ENCODE measurements around the gene PIP. TPM values are rescaled to one million over a fixed set of nuclear protein-coding genes. Genes with fewer than 3 reads are reported as not detected.
A peak's percentile ranks its signal among the peaks of the same experiment; 100 is the strongest.
"Not testable (repeated sequence)": the region's sequence is repeated elsewhere in the genome, so short reads cannot be mapped to it uniquely, and the experiment has no call there.

The PIP gene
- total and polyA plus RNA-seq, 7 donors = not detected

DNA sequence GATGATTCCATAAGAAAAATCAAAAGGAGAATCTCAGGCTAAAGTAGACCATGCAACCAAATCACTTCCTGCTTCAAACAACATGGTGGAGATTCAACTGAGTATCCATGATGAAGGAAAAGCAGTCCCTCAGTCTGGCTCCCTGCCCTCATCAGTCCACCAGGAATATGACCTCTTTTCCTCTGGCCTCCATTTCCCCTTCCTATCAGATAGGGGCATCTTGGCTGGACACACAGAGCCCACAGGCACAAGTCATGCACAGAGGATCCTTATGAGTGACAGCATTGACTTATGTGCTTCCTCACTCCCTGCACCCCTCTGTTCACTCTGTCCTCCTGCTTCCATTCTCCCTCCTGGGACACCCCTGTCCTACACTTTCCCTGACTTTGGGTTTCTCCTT is 16.8 kb downstream of the PIP start:
- no peak for DNase-seq
- TF ChIP-seq POLR2A (IDR thresholded peaks at IDR 0.05) = no peak
- TF ChIP-seq POLR2AphosphoS5 (IDR thresholded peaks at IDR 0.05) = no peak
- TF ChIP-seq, protein P1, sequence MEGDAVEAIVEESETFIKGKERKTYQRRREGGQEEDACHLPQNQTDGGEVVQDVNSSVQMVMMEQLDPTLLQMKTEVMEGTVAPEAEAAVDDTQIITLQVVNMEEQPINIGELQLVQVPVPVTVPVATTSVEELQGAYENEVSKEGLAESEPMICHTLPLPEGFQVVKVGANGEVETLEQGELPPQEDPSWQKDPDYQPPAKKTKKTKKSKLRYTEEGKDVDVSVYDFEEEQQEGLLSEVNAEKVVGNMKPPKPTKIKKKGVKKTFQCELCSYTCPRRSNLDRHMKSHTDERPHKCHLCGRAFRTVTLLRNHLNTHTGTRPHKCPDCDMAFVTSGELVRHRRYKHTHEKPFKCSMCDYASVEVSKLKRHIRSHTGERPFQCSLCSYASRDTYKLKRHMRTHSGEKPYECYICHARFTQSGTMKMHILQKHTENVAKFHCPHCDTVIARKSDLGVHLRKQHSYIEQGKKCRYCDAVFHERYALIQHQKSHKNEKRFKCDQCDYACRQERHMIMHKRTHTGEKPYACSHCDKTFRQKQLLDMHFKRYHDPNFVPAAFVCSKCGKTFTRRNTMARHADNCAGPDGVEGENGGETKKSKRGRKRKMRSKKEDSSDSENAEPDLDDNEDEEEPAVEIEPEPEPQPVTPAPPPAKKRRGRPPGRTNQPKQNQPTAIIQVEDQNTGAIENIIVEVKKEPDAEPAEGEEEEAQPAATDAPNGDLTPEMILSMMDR (IDR thresholded peaks at IDR 0.05) = no peak
- no peak for TF ChIP-seq EP300 (IDR thresholded peaks at IDR 0.05)
- no peaks in the 10 kb centered on the region for H3K27me3 ChIP-seq
- H3K4me1 ChIP-seq = no peaks in the 10 kb centered on the region
- H3K27ac ChIP-seq = no peak overlapping the region
- no peaks in the 10 kb centered on the region for H3K9me3 ChIP-seq
- intact Hi-C loops (cut with DNase I) = no loop called here
- H3K36me3 ChIP-seq = no peaks in the 10 kb centered on the region
- no peak overlapping the region for H3K4me3 ChIP-seq

DNA sequence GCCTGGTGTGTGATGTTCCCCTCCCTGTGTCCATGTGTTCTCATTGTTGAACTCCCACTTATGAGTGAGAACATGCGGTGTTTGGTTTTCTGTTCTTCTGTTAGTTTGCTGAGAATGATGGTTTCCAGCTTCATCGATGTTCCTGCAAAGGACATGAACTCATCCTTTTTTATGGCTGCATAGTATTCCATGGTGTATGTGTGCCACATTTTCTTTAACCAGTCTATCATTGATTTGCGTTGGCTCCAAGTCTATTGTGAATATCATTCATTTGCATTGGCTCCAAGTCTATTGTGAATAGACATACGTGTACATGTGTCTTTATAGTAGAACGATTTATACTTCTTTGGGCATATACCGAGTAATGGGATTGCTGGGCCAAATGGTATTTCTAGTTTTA is 18.8 kb downstream of the PIP start:
- DNase-seq; H3K36me3 ChIP-seq; intact Hi-C loops (cut with DNase I); H3K4me1 ChIP-seq; H3K27me3 ChIP-seq; H3K9me3 ChIP-seq; H3K4me3 ChIP-seq; H3K27ac ChIP-seq: not testable (repeated sequence)
- 95 to 96% methylated on average over 6 of the region's 6 CpGs for WGBS, 2 donors

DNA sequence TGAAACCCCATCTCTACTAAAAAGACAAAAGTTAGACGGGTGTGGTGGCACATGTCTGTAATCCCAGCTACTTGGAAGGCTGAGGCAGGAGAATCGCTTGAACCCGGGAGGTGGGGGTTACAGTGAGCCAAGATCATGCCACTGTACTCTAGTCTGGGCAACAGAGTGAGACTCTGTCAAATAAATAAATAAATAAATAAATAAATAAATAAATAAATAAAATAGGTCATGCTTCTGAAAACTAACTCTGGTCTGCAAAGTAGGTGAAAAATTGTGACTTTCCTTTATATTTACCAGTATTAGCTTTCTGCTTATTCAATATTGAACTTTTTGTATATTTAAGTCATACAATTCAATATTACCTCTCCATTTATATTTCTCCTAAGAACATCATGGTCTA is 26.7 kb downstream of the PIP start:
- H3K4me1 ChIP-seq; H3K9me3 ChIP-seq; H3K36me3 ChIP-seq; H3K27ac ChIP-seq; H3K27me3 ChIP-seq; H3K4me3 ChIP-seq; DNase-seq; intact Hi-C loops (cut with DNase I): not testable (repeated sequence)
- 94% methylated on average over 3 of the region's 3 CpGs for WGBS, 2 donors

DNA sequence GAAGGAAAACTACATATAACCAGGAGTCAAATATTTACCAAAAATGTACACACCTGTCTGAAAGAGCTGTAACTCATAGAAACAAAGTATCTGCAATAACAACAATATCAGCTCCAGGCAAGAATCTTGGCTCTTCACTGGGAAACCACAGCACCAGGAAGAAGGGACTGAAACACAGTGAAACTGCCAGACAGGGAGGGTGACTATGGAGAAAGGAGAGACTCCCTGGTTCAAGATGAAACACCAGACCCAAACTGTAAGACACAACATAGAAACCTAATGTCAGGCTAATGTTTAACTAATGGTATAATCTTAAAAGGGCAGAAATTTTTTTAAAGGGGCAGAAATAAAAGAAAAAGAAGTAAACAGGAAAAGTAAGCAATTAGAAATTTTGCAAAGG is 39.8 kb downstream of the PIP start:
- no peaks in the 10 kb centered on the region for H3K27me3 ChIP-seq
- H3K4me1 ChIP-seq = peaks cover 0 to 15% (median 10%) of the 10 kb centered on the region in 4 donors
- H3K36me3 ChIP-seq = no peaks in the 10 kb centered on the region
- DNase-seq = no peak
- intact Hi-C loops (cut with DNase I) = no loop called here
- H3K9me3 ChIP-seq = no peaks in the 10 kb centered on the region
- H3K27ac ChIP-seq = no peak overlapping the region
- no peak overlapping the region for H3K4me3 ChIP-seq
- TF ChIP-seq POLR2AphosphoS5 (IDR thresholded peaks at IDR 0.05) (no peak), POLR2A (IDR thresholded peaks at IDR 0.05) (no peak), EP300 (IDR thresholded peaks at IDR 0.05) (no peak)
- TF ChIP-seq, protein P1 (IDR thresholded peaks at IDR 0.05) = no peak

DNA sequence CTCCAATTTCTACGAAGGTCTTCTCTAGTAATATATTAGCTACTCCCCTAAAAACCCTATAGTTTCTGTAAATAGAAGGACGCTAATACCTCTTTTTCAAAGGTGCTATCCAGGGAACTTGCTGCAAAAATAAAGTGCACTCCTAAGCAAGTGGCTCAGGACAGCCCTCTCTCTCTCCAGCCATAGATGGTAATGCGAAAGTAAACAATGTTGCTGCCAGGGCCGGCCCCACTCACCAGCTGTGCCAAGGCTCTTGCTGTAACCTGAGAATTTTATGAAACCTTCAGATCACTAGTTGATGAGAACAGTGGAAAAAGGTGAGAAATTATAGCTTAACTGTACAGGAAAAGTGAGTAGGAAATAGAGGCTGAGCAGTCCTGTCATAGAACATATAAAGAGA is 40.5 kb downstream of the PIP start:
- peak; percentile 67 for DNase-seq
- Histone ChIP-seq H3K27me3 (no peaks in the 10 kb centered on the region), H3K36me3 (no peaks in the 10 kb centered on the region), H3K9me3 (no peaks in the 10 kb centered on the region), H3K4me3 (peak overlapping the region in 2 of 4 donors; percentile 8 to 9), H3K27ac (no peak overlapping the region), H3K4me1 (peaks cover 0 to 15% (median 10%) of the 10 kb centered on the region in 4 donors)
- TF ChIP-seq, protein P1 (IDR thresholded peaks at IDR 0.05) = no peak
- no peak for TF ChIP-seq POLR2AphosphoS5 (IDR thresholded peaks at IDR 0.05)
- TF ChIP-seq EP300 (IDR thresholded peaks at IDR 0.05) = no peak
- TF ChIP-seq POLR2A (IDR thresholded peaks at IDR 0.05) = no peak
- 15 to 54% methylated on average over 4 of the region's 4 CpGs for WGBS, 2 donors
- intact Hi-C loops (cut with DNase I) = no loop called here

DNA sequence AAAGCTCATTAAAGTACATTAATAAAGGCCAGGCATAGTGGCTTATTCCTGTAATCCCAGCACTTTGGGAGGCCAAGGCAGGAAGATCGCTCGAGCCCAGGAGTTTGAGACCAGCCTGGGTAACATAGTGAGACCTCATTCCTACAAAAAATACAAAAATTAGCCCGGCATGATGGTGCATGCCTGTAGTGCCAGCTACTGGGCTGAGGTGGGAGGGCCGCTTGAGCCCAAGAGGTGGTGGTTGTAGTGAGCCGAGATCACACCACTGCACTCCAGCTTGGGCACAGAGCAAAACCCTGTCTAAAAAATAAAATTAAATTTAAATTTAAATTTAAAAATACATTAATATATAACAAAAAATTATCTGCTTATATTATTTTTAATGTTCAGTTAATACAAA is 44.3 kb downstream of the PIP start:
- no peak overlapping the region for H3K27ac ChIP-seq
- TF ChIP-seq POLR2AphosphoS5 (IDR thresholded peaks at IDR 0.05) (no peak), POLR2A (IDR thresholded peaks at IDR 0.05) (no peak), EP300 (IDR thresholded peaks at IDR 0.05) (no peak)
- TF ChIP-seq, protein P1 (IDR thresholded peaks at IDR 0.05) = no peak
- no peak for DNase-seq
- peaks cover 0 to 15% (median 10%) of the 10 kb centered on the region in 4 donors for H3K4me1 ChIP-seq
- no peaks in the 10 kb centered on the region for H3K27me3 ChIP-seq
- 95 to 97% methylated on average over 5 of the region's 5 CpGs for WGBS, 2 donors
- H3K9me3 ChIP-seq = peaks cover 0 to 6% (median 2%) of the 10 kb centered on the region in 4 donors
- no peaks in the 10 kb centered on the region for H3K36me3 ChIP-seq
- intact Hi-C loops (cut with DNase I) = no loop called here
- no peak overlapping the region for H3K4me3 ChIP-seq

Data from sigmoid colon (tissue), 7 donors.